Large intestine (tissue), 3 donors: ENCODE results near the gene DNAJC8. TPM values are rescaled to one million over a fixed set of nuclear protein-coding genes. Genes with fewer than 3 reads are reported as not detected.

Experiments
- DNase-seq, 2 donors: peaks; one replicate each; pipeline versions ENCODE4 v3.0.0 to v3.0.0-alpha.2; 2013
- H3K27ac ChIP-seq: one replicate; pipeline ENCODE4 v1.5.1; 2013; ENCODE audit warnings: low read length
- H3K27me3 ChIP-seq: 2 replicates; pipeline ENCODE4 v1.6.1; 2013; ENCODE audit warnings: low read length; ENCODE audit not compliant: control insufficient read depth, insufficient read depth
- H3K36me3 ChIP-seq: 2 replicates; pipeline ENCODE4 v1.6.1; 2013; ENCODE audit warnings: low read length; ENCODE audit not compliant: control insufficient read depth, insufficient read depth
- H3K4me1 ChIP-seq: one replicate; pipeline ENCODE4 v1.6.1; 2013; ENCODE audit warnings: low read length; ENCODE audit not compliant: control insufficient read depth, insufficient read depth
- H3K4me3 ChIP-seq: one replicate; pipeline ENCODE4 v1.5.1; 2013; ENCODE audit warnings: low read length
- H3K9me3 ChIP-seq: one replicate; pipeline ENCODE4 v1.6.1; 2013; ENCODE audit warnings: mild to moderate bottlenecking, low read depth, low read length, moderate library complexity; ENCODE audit not compliant: control insufficient read depth
- WGBS: methylation state at CpG from one replicate; pipeline ENCODE4 v1.1.5; 2013; ENCODE audit warnings: low lambda C conversion rate; ENCODE audit not compliant: insufficient coverage; 5-methylcytosine and 5-hydroxymethylcytosine counted together
- polyA plus RNA-seq: library from polyadenylated mRNA; unstranded; fragments of 120-200 nt; gene quantifications from one replicate; pipeline ENCODE4 v1.2.1, GENCODE V29; 2013

The DNAJC8 gene
- polyA plus RNA-seq, 1 donor, result 104 TPM

DNA sequence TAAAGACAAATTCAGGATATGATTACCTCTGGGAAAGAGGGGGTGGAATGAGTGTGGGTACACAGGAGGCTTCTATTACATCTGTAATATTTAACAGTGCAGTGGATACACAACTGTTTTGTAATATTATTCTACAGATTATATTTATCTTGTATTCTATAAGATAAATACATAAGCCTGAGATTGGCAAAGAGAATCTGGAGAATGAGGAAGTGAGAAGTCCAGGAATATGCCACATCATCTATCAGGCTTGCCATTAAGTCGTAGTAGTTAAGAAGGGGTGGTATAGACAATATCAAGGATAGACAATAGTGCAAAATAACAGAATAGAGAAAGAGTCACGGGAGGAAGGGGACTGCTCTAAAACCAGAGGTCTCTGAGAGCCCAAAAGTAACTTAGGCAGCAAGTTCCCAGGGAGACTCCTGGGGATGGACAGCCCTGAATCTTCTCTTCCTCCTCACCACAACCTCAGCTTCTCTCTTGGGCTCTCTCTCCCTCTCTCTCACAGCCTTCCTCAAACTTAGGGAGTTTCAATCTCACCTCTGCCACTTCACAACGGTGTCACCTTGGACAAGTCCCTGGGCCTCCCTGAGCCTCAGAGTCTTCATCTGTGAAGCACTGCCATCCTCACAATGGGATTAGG, 42.4 kb downstream of the DNAJC8 start:
- Histone ChIP-seq H3K36me3 (no peaks in the 10 kb centered on the region), H3K9me3 (no peaks in the 10 kb centered on the region), H3K4me1 (no peaks in the 10 kb centered on the region), H3K27ac (no peak overlapping the region), H3K4me3 (no peak overlapping the region), H3K27me3 (no peaks in the 10 kb centered on the region)
- DNase-seq, result no peak
- no CpG with 5 or more reads among the region's 3 CpGs for WGBS

DNA sequence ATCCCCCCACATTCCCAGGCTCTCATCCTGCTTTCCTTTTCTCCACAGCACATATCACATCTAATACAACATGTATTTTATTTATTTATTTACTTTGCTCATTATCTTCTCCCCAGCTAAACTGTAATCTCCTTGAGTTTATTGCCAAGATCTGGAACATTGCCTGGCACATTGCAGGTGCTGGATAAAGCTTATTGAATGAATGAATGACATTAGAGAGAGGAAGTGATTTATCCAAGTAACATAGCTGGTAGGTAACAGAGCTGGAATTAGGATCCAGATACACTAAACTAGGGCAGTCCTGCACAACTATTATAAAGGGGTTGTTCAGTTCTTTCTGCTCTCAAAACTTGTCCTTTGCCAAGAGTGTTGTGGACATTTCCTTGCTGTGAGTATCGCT, 47.8 kb downstream of the DNAJC8 start:
- no CpG with 5 or more reads among the region's 1 CpG for WGBS
- no peak for DNase-seq
- no peak overlapping the region for H3K27ac ChIP-seq
- no peaks in the 10 kb centered on the region for H3K27me3 ChIP-seq
- no peaks in the 10 kb centered on the region for H3K9me3 ChIP-seq
- H3K4me1 ChIP-seq, result no peaks in the 10 kb centered on the region
- no peak overlapping the region for H3K4me3 ChIP-seq
- H3K36me3 ChIP-seq, result no peaks in the 10 kb centered on the region

DNA sequence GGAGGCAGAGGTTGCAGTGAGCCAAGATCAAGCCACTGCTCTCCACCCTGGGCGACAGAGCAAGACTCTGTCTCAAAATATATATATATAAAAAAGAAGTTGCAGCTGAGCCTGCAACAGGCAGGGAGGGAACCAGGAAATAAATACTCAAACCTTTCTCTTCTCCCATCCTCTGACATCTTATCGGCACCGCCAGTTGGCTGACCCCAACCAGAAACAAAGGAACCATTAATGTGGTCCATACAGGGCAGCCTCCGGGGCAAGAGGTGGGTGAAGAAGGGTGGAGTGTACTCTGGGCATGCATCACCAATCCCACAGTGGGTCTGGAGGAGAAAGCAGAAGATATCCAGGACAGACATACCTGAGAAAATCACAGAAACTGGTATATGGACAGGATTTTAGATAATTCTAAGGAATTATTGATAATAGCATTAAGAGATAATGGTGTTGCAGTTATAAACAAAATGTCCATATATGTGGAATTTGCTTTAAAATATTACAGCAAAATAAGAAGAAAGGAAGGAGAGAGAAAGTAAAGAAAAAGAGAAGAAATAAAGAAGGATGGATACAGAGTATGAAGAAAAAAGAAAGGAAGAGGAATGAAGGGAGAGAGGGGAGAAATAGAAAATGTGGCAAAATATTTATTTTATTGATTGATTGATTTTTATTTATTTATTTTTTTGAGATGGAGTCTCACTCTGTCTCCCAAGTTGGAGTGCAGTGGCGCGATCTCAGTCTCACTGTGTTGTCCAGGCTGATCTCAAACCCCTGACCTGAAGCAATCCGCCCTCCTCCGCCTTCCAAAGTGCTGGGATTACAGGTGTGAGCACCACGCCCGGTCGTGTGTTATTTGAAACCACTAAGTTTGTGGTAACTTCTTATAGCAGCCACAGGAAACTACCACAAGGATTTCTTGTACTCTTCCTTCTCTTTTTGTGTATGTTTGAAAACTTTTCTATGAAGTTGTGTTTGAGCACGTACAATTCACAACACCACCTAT, 52.2 kb downstream of the DNAJC8 start:
- H3K27ac ChIP-seq, result no peak overlapping the region
- H3K9me3 ChIP-seq, result no peaks in the 10 kb centered on the region
- no peak overlapping the region for H3K4me3 ChIP-seq
- no peaks in the 10 kb centered on the region for H3K4me1 ChIP-seq
- no CpG with 5 or more reads among the region's 12 CpGs for WGBS
- no peaks in the 10 kb centered on the region for H3K27me3 ChIP-seq
- H3K36me3 ChIP-seq, result no peaks in the 10 kb centered on the region
- no peak for DNase-seq

DNA sequence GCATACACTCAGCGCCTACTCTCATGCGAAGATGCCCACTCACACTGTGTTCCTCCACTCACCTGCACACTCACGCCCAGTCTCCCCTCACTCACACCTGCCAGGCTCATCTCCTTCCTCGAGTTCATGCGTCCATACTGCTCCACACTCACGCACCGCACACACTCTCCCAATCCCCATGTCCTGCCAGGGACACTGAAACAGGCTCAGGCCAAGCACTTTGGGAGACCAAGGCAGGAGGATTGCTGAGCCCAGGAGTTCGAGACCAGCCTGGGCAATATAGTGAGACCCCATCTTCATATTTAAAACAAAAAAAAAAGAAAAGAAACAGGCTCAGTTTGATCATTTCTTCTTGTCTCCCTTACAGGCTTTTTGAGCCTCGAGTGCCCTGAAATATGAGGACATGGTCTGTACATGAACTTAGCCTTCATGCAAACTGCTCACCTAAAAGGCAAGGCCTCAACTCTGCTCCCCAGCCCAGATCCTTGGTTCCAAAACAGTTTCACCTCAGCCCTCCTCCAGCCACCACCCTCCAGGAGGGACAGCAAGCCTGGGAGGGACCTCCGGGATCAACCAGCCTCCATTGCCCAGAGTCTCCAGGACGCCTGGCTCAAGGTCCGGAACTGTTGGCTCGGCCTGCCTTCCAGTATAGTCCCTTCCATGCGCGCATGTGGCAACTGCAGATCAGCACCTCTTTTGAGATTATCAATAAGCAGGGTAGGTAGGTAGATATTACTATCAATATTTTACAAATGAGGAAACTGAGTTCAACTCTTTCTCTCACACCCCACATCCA, 53.9 kb downstream of the DNAJC8 start:
- Histone ChIP-seq H3K27ac (no peak overlapping the region), H3K9me3 (no peaks in the 10 kb centered on the region), H3K4me3 (no peak overlapping the region), H3K36me3 (no peaks in the 10 kb centered on the region), H3K4me1 (no peaks in the 10 kb centered on the region), H3K27me3 (no peaks in the 10 kb centered on the region)
- no peak for DNase-seq
- WGBS, result no CpG with 5 or more reads among the region's 15 CpGs

DNA sequence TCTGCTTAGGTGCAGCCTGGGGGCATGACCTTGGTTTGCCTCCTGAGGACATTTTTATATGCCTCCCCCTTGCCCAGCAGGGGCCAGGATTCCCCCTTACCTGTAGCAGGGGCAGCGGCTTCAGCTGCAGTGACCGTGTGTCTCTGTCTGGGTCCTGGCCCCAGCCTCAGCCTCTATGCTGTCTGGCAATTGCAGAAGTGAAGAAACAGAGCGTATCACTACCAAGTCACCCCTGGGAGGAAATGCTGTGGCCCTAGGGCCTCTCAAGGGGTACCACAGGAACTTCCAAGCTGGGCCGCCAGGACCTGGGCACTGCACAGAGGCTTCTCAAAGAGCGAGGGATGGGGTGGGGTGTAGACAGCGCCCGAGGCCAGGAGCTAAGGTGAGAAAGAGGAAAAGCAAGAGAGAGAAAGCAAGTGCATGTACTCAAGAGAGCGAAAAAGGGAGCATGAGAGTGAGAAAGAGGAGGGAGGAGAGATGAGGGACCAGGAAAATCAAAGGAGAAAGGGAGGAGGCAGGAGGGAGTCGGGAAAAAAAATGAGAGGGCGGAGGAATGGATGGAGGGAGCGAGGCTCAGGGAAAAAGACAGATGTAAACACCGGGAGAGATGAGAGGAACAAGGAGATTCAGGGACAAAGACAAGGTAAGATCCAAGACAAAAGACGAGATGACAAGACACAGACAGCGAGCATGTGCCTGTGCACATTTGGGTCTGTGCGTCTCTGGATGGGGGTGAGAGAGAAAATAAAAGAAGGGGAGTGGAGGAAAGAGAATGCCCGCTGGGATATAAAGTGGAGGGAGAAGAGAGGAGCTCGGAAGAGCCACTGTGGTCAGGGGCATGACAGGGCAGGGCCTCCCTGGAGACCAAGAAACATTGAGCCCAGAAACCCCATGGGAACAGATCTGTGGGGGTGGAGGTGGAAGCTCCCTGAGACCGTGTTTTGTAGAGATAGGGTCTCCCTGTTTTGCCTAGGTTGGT, 56.0 kb downstream of the DNAJC8 start, which contains the start of gene PTAFR:
TSS of gene PTAFR (minus strand) at position 199 of the 979 bp plus-strand sequence. CDS start 25,669 bp downstream, outside the sequence.
- Histone ChIP-seq H3K9me3 (no peaks in the 10 kb centered on the region), H3K4me3 (no peak within 1 kb of the TSS), H3K4me1 (peaks cover 14% of the 10 kb centered on the region), H3K36me3 (no peaks in the 10 kb centered on the region), H3K27ac (no peak within 1 kb of the TSS), H3K27me3 (no peaks in the 10 kb centered on the region)
- WGBS, result 75% methylated on average over 10 of the region's 18 CpGs
- DNase-seq, result no peak

DNA sequence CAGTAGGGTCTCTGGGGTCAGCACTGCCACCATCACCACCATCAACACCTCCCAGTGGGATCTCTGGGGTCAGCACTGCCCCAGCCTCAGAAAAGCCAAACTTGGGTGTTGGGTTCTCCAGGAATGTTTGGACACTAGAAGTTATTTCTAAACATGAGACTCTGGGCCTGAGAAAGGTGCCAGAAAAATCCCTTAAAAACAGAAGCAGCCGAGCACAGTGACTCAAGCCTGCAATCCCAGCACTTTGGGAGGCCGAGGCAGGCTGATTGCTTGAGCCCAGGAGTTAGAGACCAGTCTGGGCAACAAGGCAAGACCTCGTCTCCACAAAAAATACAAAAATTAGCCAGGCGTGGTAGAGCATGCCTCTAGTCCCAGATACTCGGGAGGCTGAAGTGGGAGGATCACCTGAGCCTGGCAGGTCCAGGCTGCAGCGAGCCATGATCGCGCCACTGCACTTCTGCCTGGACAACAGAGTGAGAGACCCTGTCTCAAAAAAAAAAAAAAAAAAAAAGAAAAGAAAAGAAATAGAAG, 56.8 kb downstream of the DNAJC8 start:
- Histone ChIP-seq H3K4me3 (no peak overlapping the region), H3K4me1 (peaks cover 21% of the 10 kb centered on the region), H3K9me3 (no peaks in the 10 kb centered on the region), H3K27ac (no peak overlapping the region), H3K36me3 (no peaks in the 10 kb centered on the region), H3K27me3 (no peaks in the 10 kb centered on the region)
- no CpG with 5 or more reads among the region's 8 CpGs for WGBS
- DNase-seq, result no peak

DNA sequence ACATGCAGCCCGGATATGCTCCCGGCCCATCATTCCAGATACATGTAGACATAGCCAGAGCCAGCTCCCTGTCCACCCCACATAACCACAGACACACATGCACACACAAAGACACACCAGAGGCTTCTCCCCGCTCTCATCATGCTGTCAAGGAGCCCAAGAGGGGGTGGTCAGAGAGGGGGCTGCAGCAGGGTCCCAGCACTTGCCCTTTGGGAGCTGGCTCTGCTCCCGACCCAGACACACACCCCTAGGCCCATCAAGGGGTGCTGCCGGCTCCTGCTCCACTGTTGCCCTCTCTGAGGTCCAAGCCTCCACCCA, 58.9 kb downstream of the DNAJC8 start:
- H3K36me3 ChIP-seq, result no peaks in the 10 kb centered on the region
- H3K4me1 ChIP-seq, result peaks cover 29% of the 10 kb centered on the region
- H3K27ac ChIP-seq, result peak overlapping the region; percentile 14
- no CpG with 5 or more reads among the region's 5 CpGs for WGBS
- no peak overlapping the region for H3K4me3 ChIP-seq
- DNase-seq, result no peak
- H3K9me3 ChIP-seq, result no peaks in the 10 kb centered on the region
- no peaks in the 10 kb centered on the region for H3K27me3 ChIP-seq

DNA sequence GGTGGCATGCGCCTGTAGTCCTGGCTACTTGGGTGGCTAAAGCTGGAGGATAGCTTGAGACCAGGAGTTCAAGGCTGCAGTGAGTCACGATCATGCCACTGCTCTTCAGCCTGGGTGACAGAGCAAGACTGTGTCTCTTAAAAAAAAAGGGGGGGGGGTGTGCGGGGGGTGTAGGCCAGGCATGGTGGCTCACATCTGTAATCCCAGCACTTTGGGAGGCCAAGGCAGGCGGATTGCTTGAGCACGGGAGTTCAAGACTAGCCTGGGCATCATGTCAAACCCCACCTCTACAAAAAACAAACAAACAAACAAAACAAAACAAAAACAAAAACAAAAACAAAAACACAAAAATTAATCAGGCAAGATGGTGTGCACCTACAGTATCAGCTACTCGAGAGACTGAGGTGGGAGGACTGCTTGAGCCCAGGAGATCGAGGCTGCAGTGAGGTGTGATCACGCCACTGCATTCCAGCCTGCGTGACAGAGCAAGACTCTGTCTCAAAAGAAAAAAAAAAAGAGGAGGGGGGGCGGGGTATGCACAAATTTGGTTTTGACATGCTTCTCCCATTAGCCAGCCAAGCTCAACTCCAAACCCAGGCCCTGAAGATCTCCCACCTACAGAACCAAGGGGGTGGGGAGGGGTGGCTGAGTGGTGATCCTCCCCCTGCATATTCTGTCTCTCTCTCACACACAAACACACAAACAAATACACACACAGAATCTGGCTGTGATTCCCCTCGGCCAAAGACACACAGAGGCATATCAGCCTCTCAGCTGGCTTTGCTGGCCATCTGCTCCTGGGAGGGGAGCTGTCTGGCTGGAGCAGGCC, 59.5 kb downstream of the DNAJC8 start:
- H3K4me3 ChIP-seq, result no peak overlapping the region
- DNase-seq, result peak; percentile 35 to 42
- H3K9me3 ChIP-seq, result no peaks in the 10 kb centered on the region
- no peaks in the 10 kb centered on the region for H3K36me3 ChIP-seq
- H3K27me3 ChIP-seq, result no peaks in the 10 kb centered on the region
- H3K27ac ChIP-seq, result peak overlapping the region; percentile 62
- WGBS, result 57% methylated on average over 1 of the region's 11 CpGs
- H3K4me1 ChIP-seq, result peaks cover 31% of the 10 kb centered on the region

DNA sequence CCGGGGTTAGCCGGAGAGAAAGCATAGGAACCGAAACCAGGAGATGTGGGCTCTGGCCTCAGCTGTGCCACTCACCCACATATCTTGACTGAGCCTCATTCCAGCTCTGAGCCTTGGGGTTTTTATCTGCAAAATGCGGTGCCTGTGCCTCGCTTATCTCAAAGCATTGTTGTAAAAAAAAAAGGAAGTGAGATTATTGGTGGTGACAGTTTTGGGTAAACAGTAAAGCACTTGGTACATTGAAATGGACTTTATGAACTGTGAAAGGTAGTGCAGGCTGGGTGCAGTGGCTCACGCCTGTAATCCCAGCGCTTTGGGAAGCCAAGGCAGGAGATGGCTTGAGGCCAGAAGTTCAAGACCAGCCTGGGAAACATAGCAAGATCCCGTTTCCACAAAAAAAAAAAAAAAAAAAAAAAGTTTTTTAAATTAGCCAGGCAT, 60.1 kb downstream of the DNAJC8 start:
- H3K36me3 ChIP-seq, result no peaks in the 10 kb centered on the region
- H3K4me1 ChIP-seq, result peaks cover 31% of the 10 kb centered on the region
- no peaks in the 10 kb centered on the region for H3K27me3 ChIP-seq
- 30% methylated on average over 4 of the region's 8 CpGs for WGBS
- DNase-seq, result peak; percentile 51 to 87
- H3K4me3 ChIP-seq, result no peak overlapping the region
- H3K9me3 ChIP-seq, result no peaks in the 10 kb centered on the region
- peak overlapping the region; percentile 62 for H3K27ac ChIP-seq
